A549 (cell line): ENCODE measurements around the gene PSMD13.

ENCODE experiments used
- SMC3 ChIP-seq: fragments of >200 bp; sonication (Bioruptor Twin); formaldehyde crosslinking; IDR thresholded peaks from 3 replicates; pipeline ENCODE4 v1.6.1; 2018; ENCODE audit warnings: inconsistent platforms
- TF ChIP-seq, protein P1 (sequence below): fragments of 200-600 bp; sonication (generic); IDR thresholded peaks from 2 replicates; pipeline ENCODE4 v1.6.1; 2016; ENCODE audit warnings: antibody characterized with exemption, mild to moderate bottlenecking, moderate library complexity

- TF ChIP-seq, protein P1, sequence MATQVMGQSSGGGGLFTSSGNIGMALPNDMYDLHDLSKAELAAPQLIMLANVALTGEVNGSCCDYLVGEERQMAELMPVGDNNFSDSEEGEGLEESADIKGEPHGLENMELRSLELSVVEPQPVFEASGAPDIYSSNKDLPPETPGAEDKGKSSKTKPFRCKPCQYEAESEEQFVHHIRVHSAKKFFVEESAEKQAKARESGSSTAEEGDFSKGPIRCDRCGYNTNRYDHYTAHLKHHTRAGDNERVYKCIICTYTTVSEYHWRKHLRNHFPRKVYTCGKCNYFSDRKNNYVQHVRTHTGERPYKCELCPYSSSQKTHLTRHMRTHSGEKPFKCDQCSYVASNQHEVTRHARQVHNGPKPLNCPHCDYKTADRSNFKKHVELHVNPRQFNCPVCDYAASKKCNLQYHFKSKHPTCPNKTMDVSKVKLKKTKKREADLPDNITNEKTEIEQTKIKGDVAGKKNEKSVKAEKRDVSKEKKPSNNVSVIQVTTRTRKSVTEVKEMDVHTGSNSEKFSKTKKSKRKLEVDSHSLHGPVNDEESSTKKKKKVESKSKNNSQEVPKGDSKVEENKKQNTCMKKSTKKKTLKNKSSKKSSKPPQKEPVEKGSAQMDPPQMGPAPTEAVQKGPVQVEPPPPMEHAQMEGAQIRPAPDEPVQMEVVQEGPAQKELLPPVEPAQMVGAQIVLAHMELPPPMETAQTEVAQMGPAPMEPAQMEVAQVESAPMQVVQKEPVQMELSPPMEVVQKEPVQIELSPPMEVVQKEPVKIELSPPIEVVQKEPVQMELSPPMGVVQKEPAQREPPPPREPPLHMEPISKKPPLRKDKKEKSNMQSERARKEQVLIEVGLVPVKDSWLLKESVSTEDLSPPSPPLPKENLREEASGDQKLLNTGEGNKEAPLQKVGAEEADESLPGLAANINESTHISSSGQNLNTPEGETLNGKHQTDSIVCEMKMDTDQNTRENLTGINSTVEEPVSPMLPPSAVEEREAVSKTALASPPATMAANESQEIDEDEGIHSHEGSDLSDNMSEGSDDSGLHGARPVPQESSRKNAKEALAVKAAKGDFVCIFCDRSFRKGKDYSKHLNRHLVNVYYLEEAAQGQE = no peak
- TF ChIP-seq SMC3 = no peak
These were observed 3.8 kb upstream of the PSMD13 start for GRCh38 chr11:232783-233565.
